ENCODE data around the gene TMEM154.

DNA sequence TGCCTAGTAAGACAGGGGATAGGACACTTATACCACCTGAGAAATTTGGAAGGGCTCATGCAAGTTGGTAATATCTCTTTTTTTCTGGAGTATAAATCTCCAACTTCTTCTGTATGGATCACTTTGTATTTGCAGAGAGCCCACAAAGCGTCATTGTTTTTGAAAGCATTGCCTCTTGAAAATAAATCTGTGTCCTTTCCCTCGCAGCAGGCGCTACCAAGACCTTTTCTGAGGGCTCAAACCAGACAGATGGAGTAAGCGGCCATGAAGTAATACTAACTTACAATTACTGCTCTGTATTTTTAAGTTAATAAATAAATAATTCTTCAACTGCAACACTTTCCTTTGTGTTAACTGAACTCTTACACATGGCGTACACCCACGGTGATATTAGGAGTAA lies 87.9 kb downstream of the TMEM154 start:
- TF ChIP-seq KLF7 (tag by site-specific recombination; IDR thresholded peaks at IDR 0.05; ENCODE audit: borderline replicate concordance), result no peak
- no peak for TF ChIP-seq CTCF (tag by site-specific recombination; IDR thresholded peaks at IDR 0.05)
- no peak for TF ChIP-seq ZBTB44 (tag by site-specific recombination; IDR thresholded peaks at IDR 0.05)
- no peak for TF ChIP-seq ZNF223 (tag by site-specific recombination; IDR thresholded peaks at IDR 0.05)
- no peak for TF ChIP-seq ZSCAN18 (tag by site-specific recombination; IDR thresholded peaks at IDR 0.05)
- TF ChIP-seq ZNF768 (tag by site-specific recombination; IDR thresholded peaks at IDR 0.05), result no peak
- no peak for TF ChIP-seq ZNF211 (tag by site-specific recombination; IDR thresholded peaks at IDR 0.05; ENCODE audit: low read depth)
